Epithelial cell of alveolus of lung (primary cell): ENCODE results near the gene FAT2. TPM values are rescaled to one million over a fixed set of nuclear protein-coding genes. Genes with fewer than 3 reads are reported as not detected.

Source experiments
- total RNA-seq: library from RNA; depleted of rRNA; stranded (reverse); fragments of >200 nt; gene quantifications from 2 replicates; pipeline ENCODE4 v1.2.1, GENCODE V29; 2015

Gene FAT2, protein sequence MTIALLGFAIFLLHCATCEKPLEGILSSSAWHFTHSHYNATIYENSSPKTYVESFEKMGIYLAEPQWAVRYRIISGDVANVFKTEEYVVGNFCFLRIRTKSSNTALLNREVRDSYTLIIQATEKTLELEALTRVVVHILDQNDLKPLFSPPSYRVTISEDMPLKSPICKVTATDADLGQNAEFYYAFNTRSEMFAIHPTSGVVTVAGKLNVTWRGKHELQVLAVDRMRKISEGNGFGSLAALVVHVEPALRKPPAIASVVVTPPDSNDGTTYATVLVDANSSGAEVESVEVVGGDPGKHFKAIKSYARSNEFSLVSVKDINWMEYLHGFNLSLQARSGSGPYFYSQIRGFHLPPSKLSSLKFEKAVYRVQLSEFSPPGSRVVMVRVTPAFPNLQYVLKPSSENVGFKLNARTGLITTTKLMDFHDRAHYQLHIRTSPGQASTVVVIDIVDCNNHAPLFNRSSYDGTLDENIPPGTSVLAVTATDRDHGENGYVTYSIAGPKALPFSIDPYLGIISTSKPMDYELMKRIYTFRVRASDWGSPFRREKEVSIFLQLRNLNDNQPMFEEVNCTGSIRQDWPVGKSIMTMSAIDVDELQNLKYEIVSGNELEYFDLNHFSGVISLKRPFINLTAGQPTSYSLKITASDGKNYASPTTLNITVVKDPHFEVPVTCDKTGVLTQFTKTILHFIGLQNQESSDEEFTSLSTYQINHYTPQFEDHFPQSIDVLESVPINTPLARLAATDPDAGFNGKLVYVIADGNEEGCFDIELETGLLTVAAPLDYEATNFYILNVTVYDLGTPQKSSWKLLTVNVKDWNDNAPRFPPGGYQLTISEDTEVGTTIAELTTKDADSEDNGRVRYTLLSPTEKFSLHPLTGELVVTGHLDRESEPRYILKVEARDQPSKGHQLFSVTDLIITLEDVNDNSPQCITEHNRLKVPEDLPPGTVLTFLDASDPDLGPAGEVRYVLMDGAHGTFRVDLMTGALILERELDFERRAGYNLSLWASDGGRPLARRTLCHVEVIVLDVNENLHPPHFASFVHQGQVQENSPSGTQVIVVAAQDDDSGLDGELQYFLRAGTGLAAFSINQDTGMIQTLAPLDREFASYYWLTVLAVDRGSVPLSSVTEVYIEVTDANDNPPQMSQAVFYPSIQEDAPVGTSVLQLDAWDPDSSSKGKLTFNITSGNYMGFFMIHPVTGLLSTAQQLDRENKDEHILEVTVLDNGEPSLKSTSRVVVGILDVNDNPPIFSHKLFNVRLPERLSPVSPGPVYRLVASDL (N-terminal part only)
- 0.13 and 0.16 TPM in 2 replicates for total RNA-seq

DNA sequence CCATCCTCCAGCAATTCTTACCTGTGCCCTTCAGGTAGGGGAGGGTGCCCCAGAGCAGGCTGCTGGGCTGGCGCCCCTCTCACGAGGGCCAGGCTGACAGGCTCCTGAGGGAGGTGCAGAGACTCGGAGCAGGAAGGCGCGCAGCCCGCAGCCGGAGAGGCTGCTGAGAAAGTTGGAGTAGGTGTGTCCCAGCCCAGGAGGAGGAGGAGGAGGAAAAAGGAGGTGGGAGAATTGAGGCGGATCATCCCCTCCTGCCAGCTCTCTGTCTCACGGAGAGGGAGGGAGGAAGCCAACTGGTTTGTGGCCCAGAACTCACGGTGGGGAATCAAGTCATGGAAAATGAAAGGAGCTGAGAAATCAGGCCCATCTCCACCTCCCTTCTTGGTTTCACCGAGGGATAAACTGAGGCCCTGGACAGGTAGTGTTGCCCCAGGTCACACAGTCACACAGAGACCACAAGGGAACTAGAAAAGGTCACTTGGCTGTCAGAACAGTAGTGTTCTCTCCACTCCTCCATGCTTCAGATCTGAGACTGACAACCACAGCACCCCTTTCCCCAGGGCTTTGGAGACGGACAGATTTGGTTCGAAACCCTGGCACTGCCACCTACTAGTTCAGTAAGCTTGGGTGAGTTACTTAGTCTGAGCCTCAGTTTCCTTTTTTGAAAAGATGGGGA is at the start of gene FAT2:
Gene FAT2 (minus strand): TSS at position 188 of the 676 bp plus-strand sequence. CDS start 22,400 bp downstream, outside the sequence.

Other genes with a start within 250 kb of the FAT2 start
- gene SLC36A2, start 243.8 kb downstream of the FAT2 start, total RNA-seq, result not detected in 2 replicates
- gene SLC36A1, start 143.7 kb downstream of the FAT2 start, total RNA-seq, result 6.9 and 7.4 TPM in 2 replicates
- 1,078 and 1,962 TPM in 2 replicates for gene SPARC, start 95.6 kb upstream of the FAT2 start, total RNA-seq
- 88.9 and 214 TPM in 2 replicates for gene ATOX1, start 167.3 kb upstream of the FAT2 start, total RNA-seq
- 77.8 and 118 TPM in 2 replicates for gene G3BP1, start 180.6 kb upstream of the FAT2 start, total RNA-seq